ENCODE data around the gene PTPRJ.

DNA sequence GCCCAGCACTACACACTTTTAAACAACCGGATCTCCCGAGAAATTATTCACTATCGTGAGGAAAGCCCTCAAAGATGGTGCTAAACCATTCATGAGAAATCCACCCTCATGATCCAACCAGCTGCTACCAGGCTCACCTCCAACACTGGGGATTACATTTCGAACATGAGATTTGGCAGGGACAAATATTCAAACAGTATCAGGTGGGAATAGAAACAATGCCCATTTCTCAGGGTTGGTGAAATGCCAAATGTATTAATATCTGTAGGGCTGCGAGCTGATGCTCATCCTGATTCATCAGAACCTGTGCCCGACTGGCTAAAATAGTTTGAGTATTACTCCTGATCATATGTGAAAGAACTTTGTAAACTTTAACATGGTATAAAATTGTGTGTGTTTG is 15.8 kb upstream of the PTPRJ start:
- TF ChIP-seq EZH2 (IDR thresholded peaks at IDR 0.05; ENCODE audit: insufficient read depth, poor library complexity, severe bottlenecking): no peak
- TF ChIP-seq EZH2phosphoT487 (IDR thresholded peaks at IDR 0.05; ENCODE audit: insufficient read depth, low read depth): no peak
